GM12878 (cell line): Measurements from ENCODE around the gene BMP2.

ENCODE experiments used
- BRCA1 ChIP-seq: IDR thresholded peaks from 2 replicates; pipeline ENCODE4 v1.6.1; 2011; ENCODE audit warnings: low read depth, low read length, improper control_type of control experiment
- EZH2 ChIP-seq: IDR thresholded peaks from 2 replicates; pipeline ENCODE4 v1.6.1; 2012; ENCODE audit warnings: low read depth, mild to moderate bottlenecking, control low read depth, inconsistent platforms, low read length, borderline replicate concordance; ENCODE audit not compliant: control insufficient read depth
- HCFC1 ChIP-seq: fragments of 150-350 bp; IDR thresholded peaks from 2 replicates; pipeline ENCODE4 v1.6.1; 2014; ENCODE audit warnings: low read length
- JUND ChIP-seq: IDR thresholded peaks from 2 replicates; pipeline ENCODE4 v1.6.1; 2012; ENCODE audit warnings: low read depth, mild to moderate bottlenecking, low read length, improper control_type of control experiment, moderate library complexity
- NFXL1 ChIP-seq: fragments of 450-650 bp; IDR thresholded peaks from 2 replicates; pipeline ENCODE4 v1.6.1; 2017; ENCODE audit warnings: antibody characterized with exemption, mild to moderate bottlenecking, borderline replicate concordance
- POLR2A ChIP-seq: IDR thresholded peaks from 2 replicates; pipeline ENCODE4 v1.6.1; 2011; ENCODE audit warnings: low read depth, mild to moderate bottlenecking, low read length
- RAD21 ChIP-seq: IDR thresholded peaks from 2 replicates; pipeline ENCODE4 v1.6.1; 2011; ENCODE audit warnings: mild to moderate bottlenecking, low read depth, low read length, moderate library complexity; ENCODE audit not compliant: insufficient read depth
- SMC3 ChIP-seq: IDR thresholded peaks from 2 replicates; pipeline ENCODE4 v1.6.1; 2011; ENCODE audit warnings: low read length, improper control_type of control experiment, borderline replicate concordance
- SP1 ChIP-seq: IDR thresholded peaks from one replicate; pipeline ENCODE4 v1.6.1; 2011; ENCODE audit warnings: low read depth, low read length
- ZNF384 ChIP-seq: IDR thresholded peaks from 2 replicates; pipeline ENCODE4 v1.6.1; 2012; ENCODE audit warnings: low read depth, mild to moderate bottlenecking, low read length, improper control_type of control experiment, borderline replicate concordance
- TF ChIP-seq, protein P1 (sequence below): IDR thresholded peaks from 2 replicates; pipeline ENCODE4 v1.6.1; 2012; ENCODE audit warnings: mild to moderate bottlenecking, low read depth, low read length
- TF ChIP-seq, protein P2 (sequence below), 3 experiments: IDR thresholded peaks in 2 of 3; conservative IDR thresholded peaks in 1 of 3; 2 replicates each; pipeline ENCODE4 v1.5.1; 2011; ENCODE audit warnings: low read depth in 3 of 3, low read length in 3 of 3, mild to moderate bottlenecking in 3 of 3, control low read depth in 2 of 3, moderate library complexity in 2 of 3, inconsistent platforms in 1 of 3, mixed read lengths in 1 of 3; ENCODE audit not compliant: control insufficient read depth in 2 of 3, insufficient read depth in 1 of 3; ENCODE audit errors: extremely low read depth in 1 of 3
- TF ChIP-seq, protein P3 (sequence below): fragments of 450-650 bp; formaldehyde crosslinking; IDR thresholded peaks from 2 replicates; pipeline ENCODE4 v1.4.0; 2020; ENCODE audit warnings: mild to moderate bottlenecking, moderate library complexity

DNA sequence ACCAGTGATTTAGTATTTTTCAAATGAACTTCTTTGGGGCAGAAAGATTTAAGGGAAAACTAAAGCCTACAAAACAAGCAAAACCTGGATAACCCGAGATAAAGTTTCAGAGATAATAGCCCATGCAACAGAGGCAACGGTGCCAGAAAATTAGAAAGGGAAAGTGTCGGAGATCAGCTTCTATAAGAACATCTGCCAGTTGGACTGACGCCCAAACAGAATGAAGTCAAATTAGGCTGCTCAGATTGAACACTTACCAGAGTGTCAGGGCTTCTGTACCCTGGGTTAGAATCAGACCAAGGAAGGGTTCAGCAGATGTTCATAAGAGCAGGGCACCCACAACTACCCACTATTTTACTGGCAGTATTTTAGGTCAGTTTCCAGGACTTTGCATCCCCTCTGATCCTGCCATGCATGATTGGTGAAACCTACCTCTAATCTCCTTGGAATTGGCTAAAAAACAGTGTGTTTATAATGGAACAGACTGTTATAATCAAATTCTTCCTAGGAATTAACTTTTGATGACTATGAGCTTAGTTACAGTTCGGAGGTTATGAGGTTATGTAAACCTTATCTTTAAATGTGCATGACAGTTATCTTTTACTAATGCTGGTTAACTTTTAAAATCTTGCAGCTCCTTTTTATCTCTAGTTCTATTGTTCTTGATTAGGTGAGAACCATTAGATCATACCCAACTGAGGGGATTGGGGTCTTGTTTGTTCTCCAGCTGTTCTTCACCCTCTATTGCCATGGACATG is 13.1 kb downstream of the BMP2 start:
- no peak for TF ChIP-seq ZNF384
- TF ChIP-seq, protein P1, sequence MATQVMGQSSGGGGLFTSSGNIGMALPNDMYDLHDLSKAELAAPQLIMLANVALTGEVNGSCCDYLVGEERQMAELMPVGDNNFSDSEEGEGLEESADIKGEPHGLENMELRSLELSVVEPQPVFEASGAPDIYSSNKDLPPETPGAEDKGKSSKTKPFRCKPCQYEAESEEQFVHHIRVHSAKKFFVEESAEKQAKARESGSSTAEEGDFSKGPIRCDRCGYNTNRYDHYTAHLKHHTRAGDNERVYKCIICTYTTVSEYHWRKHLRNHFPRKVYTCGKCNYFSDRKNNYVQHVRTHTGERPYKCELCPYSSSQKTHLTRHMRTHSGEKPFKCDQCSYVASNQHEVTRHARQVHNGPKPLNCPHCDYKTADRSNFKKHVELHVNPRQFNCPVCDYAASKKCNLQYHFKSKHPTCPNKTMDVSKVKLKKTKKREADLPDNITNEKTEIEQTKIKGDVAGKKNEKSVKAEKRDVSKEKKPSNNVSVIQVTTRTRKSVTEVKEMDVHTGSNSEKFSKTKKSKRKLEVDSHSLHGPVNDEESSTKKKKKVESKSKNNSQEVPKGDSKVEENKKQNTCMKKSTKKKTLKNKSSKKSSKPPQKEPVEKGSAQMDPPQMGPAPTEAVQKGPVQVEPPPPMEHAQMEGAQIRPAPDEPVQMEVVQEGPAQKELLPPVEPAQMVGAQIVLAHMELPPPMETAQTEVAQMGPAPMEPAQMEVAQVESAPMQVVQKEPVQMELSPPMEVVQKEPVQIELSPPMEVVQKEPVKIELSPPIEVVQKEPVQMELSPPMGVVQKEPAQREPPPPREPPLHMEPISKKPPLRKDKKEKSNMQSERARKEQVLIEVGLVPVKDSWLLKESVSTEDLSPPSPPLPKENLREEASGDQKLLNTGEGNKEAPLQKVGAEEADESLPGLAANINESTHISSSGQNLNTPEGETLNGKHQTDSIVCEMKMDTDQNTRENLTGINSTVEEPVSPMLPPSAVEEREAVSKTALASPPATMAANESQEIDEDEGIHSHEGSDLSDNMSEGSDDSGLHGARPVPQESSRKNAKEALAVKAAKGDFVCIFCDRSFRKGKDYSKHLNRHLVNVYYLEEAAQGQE, result no peak
- TF ChIP-seq NFXL1, result no peak
- no peak for TF ChIP-seq SMC3
- TF ChIP-seq, protein P2, sequence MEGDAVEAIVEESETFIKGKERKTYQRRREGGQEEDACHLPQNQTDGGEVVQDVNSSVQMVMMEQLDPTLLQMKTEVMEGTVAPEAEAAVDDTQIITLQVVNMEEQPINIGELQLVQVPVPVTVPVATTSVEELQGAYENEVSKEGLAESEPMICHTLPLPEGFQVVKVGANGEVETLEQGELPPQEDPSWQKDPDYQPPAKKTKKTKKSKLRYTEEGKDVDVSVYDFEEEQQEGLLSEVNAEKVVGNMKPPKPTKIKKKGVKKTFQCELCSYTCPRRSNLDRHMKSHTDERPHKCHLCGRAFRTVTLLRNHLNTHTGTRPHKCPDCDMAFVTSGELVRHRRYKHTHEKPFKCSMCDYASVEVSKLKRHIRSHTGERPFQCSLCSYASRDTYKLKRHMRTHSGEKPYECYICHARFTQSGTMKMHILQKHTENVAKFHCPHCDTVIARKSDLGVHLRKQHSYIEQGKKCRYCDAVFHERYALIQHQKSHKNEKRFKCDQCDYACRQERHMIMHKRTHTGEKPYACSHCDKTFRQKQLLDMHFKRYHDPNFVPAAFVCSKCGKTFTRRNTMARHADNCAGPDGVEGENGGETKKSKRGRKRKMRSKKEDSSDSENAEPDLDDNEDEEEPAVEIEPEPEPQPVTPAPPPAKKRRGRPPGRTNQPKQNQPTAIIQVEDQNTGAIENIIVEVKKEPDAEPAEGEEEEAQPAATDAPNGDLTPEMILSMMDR (IDR thresholded peaks at IDR 0.05 in 2 of 3, conservative IDR thresholded peaks at IDR 0.05 in 1 of 3; ENCODE audit: control insufficient read depth in 2 of 3, extremely low read depth in 1 of 3, insufficient read depth in 1 of 3, low read depth in 3 of 3, low read length in 3 of 3), result no peak
- no peak for TF ChIP-seq EZH2
- no peak for TF ChIP-seq BRCA1
- TF ChIP-seq, protein P3, sequence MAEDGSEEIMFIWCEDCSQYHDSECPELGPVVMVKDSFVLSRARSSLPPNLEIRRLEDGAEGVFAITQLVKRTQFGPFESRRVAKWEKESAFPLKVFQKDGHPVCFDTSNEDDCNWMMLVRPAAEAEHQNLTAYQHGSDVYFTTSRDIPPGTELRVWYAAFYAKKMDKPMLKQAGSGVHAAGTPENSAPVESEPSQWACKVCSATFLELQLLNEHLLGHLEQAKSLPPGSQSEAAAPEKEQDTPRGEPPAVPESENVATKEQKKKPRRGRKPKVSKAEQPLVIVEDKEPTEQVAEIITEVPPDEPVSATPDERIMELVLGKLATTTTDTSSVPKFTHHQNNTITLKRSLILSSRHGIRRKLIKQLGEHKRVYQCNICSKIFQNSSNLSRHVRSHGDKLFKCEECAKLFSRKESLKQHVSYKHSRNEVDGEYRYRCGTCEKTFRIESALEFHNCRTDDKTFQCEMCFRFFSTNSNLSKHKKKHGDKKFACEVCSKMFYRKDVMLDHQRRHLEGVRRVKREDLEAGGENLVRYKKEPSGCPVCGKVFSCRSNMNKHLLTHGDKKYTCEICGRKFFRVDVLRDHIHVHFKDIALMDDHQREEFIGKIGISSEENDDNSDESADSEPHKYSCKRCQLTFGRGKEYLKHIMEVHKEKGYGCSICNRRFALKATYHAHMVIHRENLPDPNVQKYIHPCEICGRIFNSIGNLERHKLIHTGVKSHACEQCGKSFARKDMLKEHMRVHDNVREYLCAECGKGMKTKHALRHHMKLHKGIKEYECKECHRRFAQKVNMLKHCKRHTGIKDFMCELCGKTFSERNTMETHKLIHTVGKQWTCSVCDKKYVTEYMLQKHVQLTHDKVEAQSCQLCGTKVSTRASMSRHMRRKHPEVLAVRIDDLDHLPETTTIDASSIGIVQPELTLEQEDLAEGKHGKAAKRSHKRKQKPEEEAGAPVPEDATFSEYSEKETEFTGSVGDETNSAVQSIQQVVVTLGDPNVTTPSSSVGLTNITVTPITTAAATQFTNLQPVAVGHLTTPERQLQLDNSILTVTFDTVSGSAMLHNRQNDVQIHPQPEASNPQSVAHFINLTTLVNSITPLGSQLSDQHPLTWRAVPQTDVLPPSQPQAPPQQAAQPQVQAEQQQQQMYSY, result no peak
- no peak for TF ChIP-seq RAD21
- no peak for TF ChIP-seq SP1
- TF ChIP-seq HCFC1, result no peak
- TF ChIP-seq POLR2A, result no peak
- TF ChIP-seq JUND, result no peak
